ENCODE data around the gene RIPOR2. TPM values are rescaled to one million over a fixed set of nuclear protein-coding genes. Genes with fewer than 3 reads are reported as not detected.

The RIPOR2 gene
- total and polyA plus RNA-seq, 11 donors: 0.76 to 14.2 (median 4.2) TPM

DNA sequence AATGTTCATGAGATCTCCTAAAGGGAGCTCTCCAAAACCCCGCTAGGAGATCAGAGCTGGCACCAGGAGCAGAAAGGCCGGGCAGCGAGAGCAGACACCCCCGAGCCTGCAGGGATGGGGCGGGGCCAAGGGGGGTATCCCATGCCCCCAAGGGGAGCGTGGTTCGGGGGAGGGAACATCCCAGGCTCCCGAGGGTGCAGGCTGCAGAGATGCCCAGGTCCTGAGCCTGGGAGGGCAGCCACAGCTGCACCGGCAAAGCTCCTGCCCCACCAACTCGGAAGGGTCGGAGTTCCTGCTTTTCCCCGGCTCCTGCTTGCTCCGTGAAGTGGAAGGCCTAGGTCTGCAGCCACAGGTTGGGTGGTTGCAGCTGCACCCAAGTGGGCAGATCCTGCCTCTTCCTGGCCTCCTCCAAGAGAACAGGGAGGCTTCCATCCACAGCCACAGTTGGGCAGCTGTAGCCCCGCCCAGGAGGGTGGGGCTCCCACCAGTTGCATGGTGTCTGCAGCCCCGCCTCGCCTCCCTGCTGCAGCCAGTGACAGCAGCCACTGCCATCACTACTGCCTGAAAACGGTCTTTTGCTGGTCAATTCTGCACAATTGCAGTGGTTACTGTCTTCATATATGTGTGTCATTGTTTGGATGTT is 174.4 kb downstream of the RIPOR2 start:
- no peak for ATAC-seq
- intact Hi-C loops (cut with DNase I): loop anchor here in 4 of 10 donors (5.0 to 10.0 kb wide), 4 partner anchors 177 to 327 kb away; no protein-coding TSS in a partner anchor
- 86 to 92% (median 89%) methylated on average over 9 to 17 of the region's 17 CpGs for WGBS, 4 donors
- no peak for DNase-seq
- Histone ChIP-seq H3K9me3 (no peaks in the 10 kb centered on the region), H3K36me3 (no peaks in the 10 kb centered on the region), H3K27ac (no peak overlapping the region), H3K4me1 (peaks cover 0 to 9% (median 0%) of the 10 kb centered on the region in 12 donors), H3K4me3 (no peak overlapping the region), H3K27me3 (no peaks in the 10 kb centered on the region)
- no peak for TF ChIP-seq POLR2A (IDR thresholded peaks at IDR 0.05)
- TF ChIP-seq, protein P1, sequence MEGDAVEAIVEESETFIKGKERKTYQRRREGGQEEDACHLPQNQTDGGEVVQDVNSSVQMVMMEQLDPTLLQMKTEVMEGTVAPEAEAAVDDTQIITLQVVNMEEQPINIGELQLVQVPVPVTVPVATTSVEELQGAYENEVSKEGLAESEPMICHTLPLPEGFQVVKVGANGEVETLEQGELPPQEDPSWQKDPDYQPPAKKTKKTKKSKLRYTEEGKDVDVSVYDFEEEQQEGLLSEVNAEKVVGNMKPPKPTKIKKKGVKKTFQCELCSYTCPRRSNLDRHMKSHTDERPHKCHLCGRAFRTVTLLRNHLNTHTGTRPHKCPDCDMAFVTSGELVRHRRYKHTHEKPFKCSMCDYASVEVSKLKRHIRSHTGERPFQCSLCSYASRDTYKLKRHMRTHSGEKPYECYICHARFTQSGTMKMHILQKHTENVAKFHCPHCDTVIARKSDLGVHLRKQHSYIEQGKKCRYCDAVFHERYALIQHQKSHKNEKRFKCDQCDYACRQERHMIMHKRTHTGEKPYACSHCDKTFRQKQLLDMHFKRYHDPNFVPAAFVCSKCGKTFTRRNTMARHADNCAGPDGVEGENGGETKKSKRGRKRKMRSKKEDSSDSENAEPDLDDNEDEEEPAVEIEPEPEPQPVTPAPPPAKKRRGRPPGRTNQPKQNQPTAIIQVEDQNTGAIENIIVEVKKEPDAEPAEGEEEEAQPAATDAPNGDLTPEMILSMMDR (IDR thresholded peaks at IDR 0.05): no peak

DNA sequence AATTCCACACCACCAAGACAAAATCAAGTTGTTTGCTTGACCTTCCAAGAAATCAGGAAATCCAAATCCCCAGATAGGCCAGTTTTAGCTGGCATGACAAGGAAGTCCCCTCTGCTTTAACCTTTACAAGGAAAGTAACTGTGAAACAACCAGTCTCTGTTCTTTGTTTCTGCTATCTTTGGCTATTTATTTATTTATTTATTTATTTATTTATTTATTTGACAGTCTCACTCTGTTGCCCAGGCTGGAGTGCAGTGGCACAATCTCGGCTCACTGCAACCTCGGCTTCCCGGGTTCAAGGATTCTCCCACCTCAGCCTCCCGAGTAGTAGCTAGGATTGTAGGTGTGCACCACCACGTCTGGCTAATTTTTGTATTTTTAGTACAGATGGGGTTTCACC is 175.6 kb downstream of the RIPOR2 start:
- Histone ChIP-seq H3K36me3 (no peaks in the 10 kb centered on the region), H3K27me3 (no peaks in the 10 kb centered on the region), H3K27ac (no peak overlapping the region), H3K4me1 (peaks cover 0 to 9% (median 0%) of the 10 kb centered on the region in 12 donors), H3K9me3 (no peaks in the 10 kb centered on the region), H3K4me3 (no peak overlapping the region)
- intact Hi-C loops (cut with DNase I): loop anchor here in 4 of 10 donors (5.0 to 10.0 kb wide), 4 partner anchors 175 to 325 kb away; no protein-coding TSS in a partner anchor
- ATAC-seq: no peak
- no peak for DNase-seq
- no peak for TF ChIP-seq POLR2A (IDR thresholded peaks at IDR 0.05)
- TF ChIP-seq, protein P1 (IDR thresholded peaks at IDR 0.05): no peak
- WGBS, 4 donors: 91 to 97% (median 94%) methylated on average over 5 of the region's 5 CpGs

DNA sequence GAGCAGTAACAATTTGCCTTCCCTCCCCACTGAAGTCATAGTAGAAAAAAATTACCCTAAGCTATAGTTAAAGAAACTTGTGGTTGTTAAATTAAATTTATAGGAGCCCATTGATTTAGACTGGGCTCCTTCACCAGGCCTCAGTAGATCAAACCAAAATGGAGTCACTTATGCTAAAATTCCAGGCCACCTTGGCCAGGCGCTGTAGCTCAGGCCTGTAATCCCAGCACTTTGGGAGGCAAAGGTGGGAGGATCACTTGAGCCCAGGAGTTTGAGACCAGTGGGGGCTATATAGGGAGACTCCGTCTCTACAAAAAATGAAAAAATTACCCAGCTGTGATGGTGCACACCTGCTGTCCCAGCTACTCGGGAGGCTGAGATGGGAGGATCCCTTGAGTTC is 176.0 kb downstream of the RIPOR2 start:
- Histone ChIP-seq H3K9me3 (no peaks in the 10 kb centered on the region), H3K27ac (no peak overlapping the region), H3K27me3 (no peaks in the 10 kb centered on the region), H3K4me3 (no peak overlapping the region), H3K4me1 (peaks cover 0 to 9% (median 0%) of the 10 kb centered on the region in 12 donors), H3K36me3 (no peaks in the 10 kb centered on the region)
- ATAC-seq: no peak
- no peak for TF ChIP-seq POLR2A (IDR thresholded peaks at IDR 0.05)
- TF ChIP-seq, protein P1 (IDR thresholded peaks at IDR 0.05): no peak
- WGBS, 4 donors: 89 to 95% (median 94%) methylated on average over 3 of the region's 3 CpGs
- intact Hi-C loops (cut with DNase I): loop anchor here in 4 of 10 donors (5.0 to 10.0 kb wide), 4 partner anchors 175 to 325 kb away; no protein-coding TSS in a partner anchor
- no peak for DNase-seq

DNA sequence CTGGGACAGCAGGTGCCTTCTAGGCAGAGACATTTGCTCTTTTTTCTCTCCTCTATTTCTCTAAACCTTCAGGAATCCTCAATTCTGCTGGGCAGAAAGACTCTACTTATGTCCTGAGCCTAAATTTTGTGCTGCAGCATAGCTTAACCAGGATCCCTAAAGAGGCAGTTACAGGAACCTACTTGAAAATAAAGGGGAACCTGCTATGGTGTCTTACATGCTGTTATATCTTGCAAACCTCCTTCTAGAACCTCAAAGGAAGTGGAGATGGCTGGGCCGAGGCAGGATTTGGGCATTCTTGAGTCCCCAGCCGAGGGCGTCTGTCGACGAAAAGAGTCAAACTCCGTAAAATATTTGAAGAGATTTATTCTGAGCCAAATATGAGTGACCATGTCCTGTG is 178.1 kb downstream of the RIPOR2 start:
- Histone ChIP-seq H3K4me1 (peaks cover 0 to 9% (median 0%) of the 10 kb centered on the region in 12 donors), H3K36me3 (no peaks in the 10 kb centered on the region), H3K27ac (peak overlapping the region in 1 of 12 donors; percentile 56), H3K9me3 (no peaks in the 10 kb centered on the region), H3K4me3 (no peak overlapping the region), H3K27me3 (no peaks in the 10 kb centered on the region)
- ATAC-seq (no peak), DNase-seq (no peak)
- intact Hi-C loops (cut with DNase I): no loop called here
- TF ChIP-seq POLR2A (IDR thresholded peaks at IDR 0.05): no peak
- TF ChIP-seq, protein P1 (IDR thresholded peaks at IDR 0.05): no peak
- 89 to 98% (median 91%) methylated on average over 6 of the region's 6 CpGs for WGBS, 4 donors
